ENCODE data around the gene KATNA1.

Gene KATNA1

GRCh38 chr6:149657441-149657840, 8.9 kb upstream of the KATNA1 start:
- no peak for TF ChIP-seq NFIC (IDR thresholded peaks at IDR 0.05)
- no peak for TF ChIP-seq FOXM1 (IDR thresholded peaks at IDR 0.05; ENCODE audit: borderline replicate concordance, low read depth)
- no peak for TF ChIP-seq TCF12 (IDR thresholded peaks at IDR 0.05; ENCODE audit: low read depth)
- no peak for TF ChIP-seq TAF1 (IDR thresholded peaks at IDR 0.05; ENCODE audit: low read depth)
- TF ChIP-seq EP300 (IDR thresholded peaks at IDR 0.05; ENCODE audit: borderline replicate concordance): no peak
- TF ChIP-seq EGR1 (IDR thresholded peaks at IDR 0.05): no peak
- TF ChIP-seq CEBPB (IDR thresholded peaks at IDR 0.05): no peak
- TF ChIP-seq ZBTB7A (IDR thresholded peaks at IDR 0.05; ENCODE audit: low read depth): no peak
- TF ChIP-seq CREB1 (IDR thresholded peaks at IDR 0.05; ENCODE audit: low read depth): no peak
- no peak for TF ChIP-seq REST (IDR thresholded peaks at IDR 0.05; ENCODE audit: low read depth)
- TF ChIP-seq USF1 (IDR thresholded peaks at IDR 0.05): no peak
- no peak for TF ChIP-seq RAD21 (IDR thresholded peaks at IDR 0.05; ENCODE audit: low read depth)
- no peak for TF ChIP-seq MAX (IDR thresholded peaks at IDR 0.05)
- no peak for TF ChIP-seq TEAD4 (IDR thresholded peaks at IDR 0.05)
- TF ChIP-seq YY1 (IDR thresholded peaks at IDR 0.05; ENCODE audit: low read depth): no peak

GRCh38 chr6:149651056-149651455, 2.5 kb upstream of the KATNA1 start:
- no peak for TF ChIP-seq MAX (IDR thresholded peaks at IDR 0.05)
- TF ChIP-seq TEAD4 (IDR thresholded peaks at IDR 0.05): no peak
- TF ChIP-seq EGR1 (IDR thresholded peaks at IDR 0.05): no peak
- no peak for TF ChIP-seq TCF12 (IDR thresholded peaks at IDR 0.05; ENCODE audit: low read depth)
- TF ChIP-seq REST (IDR thresholded peaks at IDR 0.05; ENCODE audit: low read depth): no peak
- TF ChIP-seq ZBTB7A (IDR thresholded peaks at IDR 0.05; ENCODE audit: low read depth): no peak
- TF ChIP-seq CREB1 (IDR thresholded peaks at IDR 0.05; ENCODE audit: low read depth): no peak
- no peak for TF ChIP-seq RAD21 (IDR thresholded peaks at IDR 0.05; ENCODE audit: low read depth)
- no peak for TF ChIP-seq YY1 (IDR thresholded peaks at IDR 0.05; ENCODE audit: low read depth)

- TF ChIP-seq ZBTB7A (IDR thresholded peaks at IDR 0.05; ENCODE audit: low read depth) (no peak), YY1 (IDR thresholded peaks at IDR 0.05; ENCODE audit: low read depth) (no peak), TAF1 (IDR thresholded peaks at IDR 0.05; ENCODE audit: low read depth) (no peak), USF1 (IDR thresholded peaks at IDR 0.05) (no peak), EGR1 (IDR thresholded peaks at IDR 0.05) (no peak), RAD21 (IDR thresholded peaks at IDR 0.05; ENCODE audit: low read depth) (no peak), REST (IDR thresholded peaks at IDR 0.05; ENCODE audit: low read depth) (no peak), TCF12 (IDR thresholded peaks at IDR 0.05; ENCODE audit: low read depth) (no peak), CREB1 (IDR thresholded peaks at IDR 0.05; ENCODE audit: low read depth) (no peak), FOXM1 (IDR thresholded peaks at IDR 0.05; ENCODE audit: borderline replicate concordance, low read depth) (no peak), CEBPB (IDR thresholded peaks at IDR 0.05) (no peak), TEAD4 (IDR thresholded peaks at IDR 0.05) (no peak), MAX (IDR thresholded peaks at IDR 0.05) (no peak), EP300 (IDR thresholded peaks at IDR 0.05; ENCODE audit: borderline replicate concordance) (no peak), NFIC (IDR thresholded peaks at IDR 0.05) (no peak)
Observed at GRCh38 chr6:149646599-149646998, 1.9 kb downstream of the KATNA1 start.

GRCh38 chr6:149642829-149643580, 5.5 kb downstream of the KATNA1 start:
- TF ChIP-seq YY1 (IDR thresholded peaks at IDR 0.05; ENCODE audit: low read depth): no peak
- no peak for TF ChIP-seq RAD21 (IDR thresholded peaks at IDR 0.05; ENCODE audit: low read depth)
- TF ChIP-seq EGR1 (IDR thresholded peaks at IDR 0.05): no peak
- no peak for TF ChIP-seq FOXM1 (IDR thresholded peaks at IDR 0.05; ENCODE audit: borderline replicate concordance, low read depth)
- TF ChIP-seq REST (IDR thresholded peaks at IDR 0.05; ENCODE audit: low read depth): no peak
- TF ChIP-seq CEBPB (IDR thresholded peaks at IDR 0.05): no peak
- no peak for TF ChIP-seq USF1 (IDR thresholded peaks at IDR 0.05)
- no peak for TF ChIP-seq EP300 (IDR thresholded peaks at IDR 0.05; ENCODE audit: borderline replicate concordance)
- TF ChIP-seq TCF12 (IDR thresholded peaks at IDR 0.05; ENCODE audit: low read depth): no peak
- no peak for TF ChIP-seq TEAD4 (IDR thresholded peaks at IDR 0.05)
- no peak for TF ChIP-seq ZBTB7A (IDR thresholded peaks at IDR 0.05; ENCODE audit: low read depth)
- TF ChIP-seq NFIC (IDR thresholded peaks at IDR 0.05): no peak
- TF ChIP-seq CREB1 (IDR thresholded peaks at IDR 0.05; ENCODE audit: low read depth): no peak
- no peak for TF ChIP-seq TAF1 (IDR thresholded peaks at IDR 0.05; ENCODE audit: low read depth)
- no peak for TF ChIP-seq MAX (IDR thresholded peaks at IDR 0.05)
